SKM-1 (cell line): ENCODE measurements around the gene A4GALT.
"Not testable (repeated sequence)": the region's sequence is repeated elsewhere in the genome, so short reads cannot be mapped to it uniquely, and the experiment has no call there.

Source experiments
- DNase-seq: peaks from one replicate; lab custom pipeline; 2025; ENCODE audit not compliant: unreplicated experiment; lab: John Stamatoyannopoulos, UW

The A4GALT gene

DNA sequence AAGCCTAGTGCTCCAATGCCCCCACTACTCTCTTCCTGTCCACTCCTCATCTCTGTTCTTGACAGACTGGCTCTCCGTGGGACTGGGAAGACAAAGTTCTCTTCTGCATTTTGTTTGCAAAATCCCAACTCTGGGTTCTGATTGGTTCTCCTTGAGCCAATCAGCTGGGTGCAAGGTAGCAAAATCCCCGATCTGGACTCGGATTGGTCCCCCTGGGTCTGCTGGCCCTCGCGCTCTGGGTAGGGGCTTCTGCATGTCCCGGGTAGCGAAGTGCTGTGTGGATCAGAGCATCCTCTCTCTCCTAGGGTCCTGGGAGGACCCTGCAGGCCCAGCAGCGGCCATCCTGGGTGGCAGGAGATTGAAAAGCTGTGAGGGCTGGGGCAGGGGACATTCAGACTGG lies 22.3 kb upstream of the A4GALT start:
- no peak for DNase-seq

- DNase-seq = not testable (repeated sequence)
Measured at GRCh38 chr22:42740320-42740719, 19.6 kb upstream of the A4GALT start.

- DNase-seq = no peak
Measured at GRCh38 chr22:42734406-42734805, 13.7 kb upstream of the A4GALT start.

DNA sequence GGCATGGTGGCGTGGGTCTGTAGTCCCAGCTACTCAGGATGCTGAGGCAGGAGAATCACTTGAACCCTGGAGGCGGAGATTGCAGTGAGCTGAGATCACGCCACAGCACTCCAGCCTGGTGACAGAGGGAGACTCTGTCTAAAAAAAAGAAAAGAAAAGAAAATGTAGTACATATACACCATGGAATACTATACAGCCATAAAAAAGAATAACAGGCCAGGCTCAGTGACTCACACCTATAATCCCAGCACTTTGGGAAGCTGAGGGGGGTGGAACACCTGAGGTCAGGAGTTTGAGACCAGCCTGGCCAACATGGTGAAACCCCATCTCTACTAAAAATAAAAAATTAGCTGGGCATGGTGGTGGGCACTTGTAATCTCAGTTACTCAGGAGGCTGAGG lies 12.7 kb upstream of the A4GALT start:
- DNase-seq = not testable (repeated sequence)

DNA sequence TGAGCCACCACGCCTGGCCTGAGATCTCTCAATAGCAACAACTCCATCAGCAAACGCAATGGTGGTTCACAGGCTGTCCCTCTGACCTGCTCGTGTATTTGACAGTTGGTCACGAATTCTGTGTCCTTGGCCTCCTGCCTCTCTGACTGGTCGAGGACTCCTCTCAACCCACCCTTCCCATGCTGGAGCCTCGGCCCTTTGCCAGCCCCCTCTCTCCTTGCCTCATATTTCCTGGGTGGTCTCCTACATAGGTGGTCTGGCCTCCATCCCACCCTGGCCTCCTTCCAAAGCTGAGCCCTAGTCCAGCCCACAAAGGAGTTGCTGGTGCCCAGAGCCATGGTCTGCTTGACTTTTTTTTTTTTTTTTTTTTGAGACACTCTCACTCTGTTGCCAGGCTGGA lies 11.4 kb upstream of the A4GALT start:
- no peak for DNase-seq

GRCh38 chr22:42726811-42727210 lies 6.1 kb upstream of the A4GALT start:
- DNase-seq = no peak

DNA sequence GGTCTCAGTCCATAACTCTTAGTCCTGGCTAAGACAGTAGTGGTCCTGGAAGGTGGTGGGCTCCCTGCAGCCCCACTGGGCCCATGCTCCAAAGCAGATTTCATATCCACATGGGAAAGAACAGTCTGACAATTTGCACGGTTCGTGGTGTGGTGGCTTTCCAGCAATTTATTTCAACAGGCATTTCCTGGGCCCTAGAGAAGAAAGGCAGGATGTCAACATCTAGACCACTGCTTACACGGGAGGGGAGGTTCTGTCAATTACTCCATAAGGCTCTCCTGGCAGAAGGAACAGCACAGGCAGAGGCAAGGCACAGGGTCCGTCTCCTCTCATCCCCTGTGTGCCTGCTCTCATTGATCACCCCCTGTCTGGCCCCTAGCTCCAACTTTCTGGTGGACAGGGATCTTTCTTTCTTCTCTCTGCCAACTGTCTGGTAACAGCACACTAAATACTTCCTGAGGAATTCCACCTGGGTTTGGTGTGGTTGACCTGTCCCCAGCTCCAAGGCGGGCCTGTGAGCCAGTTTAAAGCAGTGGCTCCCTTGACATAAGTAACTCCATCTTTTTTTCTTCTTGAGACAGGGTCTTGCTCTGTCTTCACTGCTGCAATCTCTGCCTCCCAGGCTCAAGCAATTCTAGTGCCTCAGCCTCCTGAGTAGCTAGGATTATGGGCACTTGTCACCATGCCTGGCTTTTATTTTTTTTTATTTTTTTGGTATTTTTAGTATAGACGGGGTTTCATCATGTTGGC lies 5.1 kb upstream of the A4GALT start:
- no peak for DNase-seq

DNA sequence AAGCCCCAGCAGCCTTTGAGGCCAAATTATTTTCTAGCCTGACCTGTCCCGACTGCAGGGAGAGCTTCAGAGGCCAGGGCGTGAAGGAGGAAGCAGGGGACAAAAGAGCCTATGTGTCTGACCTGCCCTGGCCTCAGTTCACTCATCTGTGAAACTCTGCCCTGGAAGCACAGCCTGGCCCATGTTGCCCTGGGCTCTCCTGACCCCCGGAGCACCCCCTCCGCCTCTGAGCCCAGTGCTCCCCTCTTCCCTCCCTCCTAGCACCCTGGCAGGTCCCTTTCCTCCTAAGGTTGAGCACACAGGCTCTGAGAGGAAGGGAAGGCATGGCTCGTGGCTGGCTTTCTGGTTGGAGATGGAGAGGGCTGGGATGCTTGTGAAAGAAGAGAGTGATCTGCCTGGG lies 3.4 kb upstream of the A4GALT start:
- DNase-seq = no peak

- no peak for DNase-seq
Measured at GRCh38 chr22:42721045-42721434, 370 bp upstream of the A4GALT start.

- no peak for DNase-seq
Measured at GRCh38 chr22:42719656-42720262, 911 bp downstream of the A4GALT start.

DNA sequence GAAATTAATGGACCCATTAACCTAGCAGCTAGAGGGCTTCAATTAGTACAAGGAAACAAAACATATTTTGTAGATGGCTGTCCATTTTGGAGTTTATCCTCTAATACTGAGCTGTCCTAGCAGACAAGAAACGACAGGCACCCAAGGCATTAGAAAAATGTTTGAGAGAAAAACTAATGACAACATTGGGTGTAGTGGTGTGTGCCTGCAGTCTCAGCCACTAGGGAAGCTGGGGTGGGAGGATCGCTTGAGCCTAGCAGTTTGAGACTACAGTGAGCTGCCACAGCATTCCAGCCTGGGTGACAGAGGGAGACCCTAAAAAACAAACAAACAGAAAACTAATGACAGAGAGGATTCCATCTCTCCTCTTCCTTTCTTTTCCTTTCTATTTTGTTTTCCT lies 1.5 kb downstream of the A4GALT start:
- no peak for DNase-seq

- DNase-seq = no peak
Measured at GRCh38 chr22:42717197-42717928, 3.3 kb downstream of the A4GALT start.

GRCh38 chr22:42716649-42717127 lies 4.0 kb downstream of the A4GALT start:
- no peak for DNase-seq

- DNase-seq = no peak
Measured at GRCh38 chr22:42716221-42716620, 4.4 kb downstream of the A4GALT start.

DNA sequence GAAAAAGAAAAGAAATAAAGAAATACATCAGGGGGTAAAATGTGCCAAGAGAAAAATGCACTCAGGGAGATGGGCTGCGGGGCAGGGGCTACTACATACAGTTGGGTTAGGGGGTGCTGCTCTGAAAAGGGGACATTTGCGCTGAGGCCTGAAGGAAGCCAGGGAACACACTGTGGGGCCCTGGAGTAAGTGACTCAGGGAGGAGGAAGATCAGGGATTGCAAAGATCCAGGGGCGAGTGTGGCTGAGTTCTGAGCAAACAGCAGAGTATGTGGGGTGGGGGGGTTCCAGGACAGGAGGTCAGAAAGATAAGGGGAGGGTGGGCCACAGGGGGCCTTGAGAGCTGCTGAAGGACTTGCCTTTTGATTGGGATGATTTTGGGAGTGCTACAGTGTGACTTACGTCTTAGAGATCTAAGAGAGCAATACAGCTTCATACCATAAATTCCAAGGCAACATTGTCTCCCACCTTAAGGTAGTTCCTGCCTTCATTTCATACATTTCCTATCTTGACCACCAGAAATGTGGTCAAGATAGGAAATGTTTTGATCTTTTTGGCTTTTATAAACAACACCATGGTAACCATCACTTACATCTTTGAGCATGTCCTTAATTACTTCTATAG lies 5.8 kb downstream of the A4GALT start:
- DNase-seq = no peak

GRCh38 chr22:42714308-42714707 lies 6.4 kb downstream of the A4GALT start:
- no peak for DNase-seq

DNA sequence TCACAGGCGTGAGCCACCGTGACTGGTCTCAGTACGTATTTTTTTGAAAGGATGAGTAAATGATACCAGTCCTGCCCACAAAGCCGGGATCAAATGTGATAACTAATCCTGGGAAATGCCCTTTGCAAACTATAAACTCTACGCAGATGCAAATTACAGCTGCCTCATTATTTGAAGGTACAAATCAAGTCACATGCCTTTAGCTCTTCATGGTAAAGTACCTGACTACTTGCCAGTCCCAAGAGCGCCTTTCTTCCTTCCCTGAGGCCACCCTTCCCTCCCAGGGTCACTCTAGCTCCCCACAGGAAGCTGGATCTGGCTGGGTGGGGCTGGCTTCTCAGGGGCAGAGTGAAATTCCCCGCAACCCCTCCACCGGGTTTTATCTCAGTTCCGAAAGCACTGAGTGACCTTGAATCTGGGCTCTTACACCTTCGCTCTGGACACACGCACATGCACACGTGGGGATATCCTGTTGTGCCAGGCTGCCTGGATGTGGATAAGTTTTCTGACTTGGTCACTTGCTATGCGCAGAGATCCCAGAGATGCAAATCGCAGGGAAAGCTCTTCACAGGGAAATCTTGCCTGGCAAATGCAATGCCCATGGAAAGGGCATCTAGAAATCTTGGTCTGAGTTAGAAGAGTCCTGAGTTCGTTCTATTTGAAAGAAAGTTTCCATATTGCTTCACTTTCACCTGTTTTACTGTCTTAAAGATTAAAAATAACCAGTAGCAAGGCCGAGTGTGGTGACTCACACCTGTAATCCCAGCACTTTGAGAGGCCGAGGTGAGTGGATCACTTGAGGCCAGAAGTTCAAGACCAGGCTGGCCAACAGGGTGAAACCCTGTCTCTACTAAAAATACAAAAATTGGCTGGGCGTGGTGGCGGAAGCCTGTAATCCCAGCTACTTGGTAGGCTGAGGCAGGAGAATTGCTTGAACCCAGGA lies 8.5 kb downstream of the A4GALT start:
- DNase-seq = no peak

DNA sequence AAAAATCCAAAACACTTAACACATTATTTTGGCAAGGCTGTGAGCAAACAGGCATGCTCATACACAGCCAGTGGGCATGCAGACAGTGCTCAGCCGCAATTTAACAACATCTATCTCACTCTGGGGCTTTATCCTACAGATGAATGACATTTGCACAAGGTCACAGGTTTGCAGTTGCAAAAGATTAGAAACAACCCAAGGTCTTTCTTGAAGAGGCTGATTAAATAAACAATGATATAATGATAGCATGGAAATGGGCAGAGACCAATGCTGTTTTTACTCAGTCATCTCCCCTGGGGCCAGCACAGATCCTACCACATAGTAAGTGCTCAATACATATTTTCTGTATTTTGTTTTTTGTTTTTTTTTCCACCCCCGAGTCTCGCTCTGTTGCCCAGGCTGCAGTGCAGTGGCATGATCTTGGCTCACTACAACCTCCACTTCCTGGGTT lies 9.4 kb downstream of the A4GALT start:
- DNase-seq = no peak

- no peak for DNase-seq
Measured at GRCh38 chr22:42708417-42708816, 12.3 kb downstream of the A4GALT start.

- no peak for DNase-seq
Measured at GRCh38 chr22:42707496-42707895, 13.2 kb downstream of the A4GALT start.
